BE2C (cell line): ENCODE data around the gene KLRC1.
"Not testable (repeated sequence)": the region's sequence is repeated elsewhere in the genome, so short reads cannot be mapped to it uniquely, and the experiment has no call there.

Experiments used
- DNase-seq: peaks from one replicate; pipeline ENCODE4 v3.0.0-alpha.2; 2020
- H3K27me3 ChIP-seq: fragments of 250-450 bp; sonication (Bioruptor Pico); 2 replicates; pipeline ENCODE4 v1.5.1; 2020; ENCODE audit warnings: mild to moderate bottlenecking
- H3K36me3 ChIP-seq: fragments of 250-450 bp; sonication (Bioruptor Pico); 2 replicates; pipeline ENCODE4 v1.5.1; 2020; ENCODE audit warnings: mild to moderate bottlenecking
- H3K4me1 ChIP-seq: fragments of 250-450 bp; sonication (Bioruptor Pico); 2 replicates; pipeline ENCODE4 v1.5.1; 2020
- H3K4me3 ChIP-seq: 2 replicates; pipeline ENCODE4 v1.5.1; 2011; ENCODE audit warnings: low read depth, low read length
- H3K9me3 ChIP-seq: fragments of 250-450 bp; sonication (Bioruptor Pico); 2 replicates; pipeline ENCODE4 v1.5.1; 2020
- CTCF ChIP-seq: IDR thresholded peaks from 2 replicates; pipeline ENCODE4 v1.5.1; 2012; ENCODE audit warnings: mild to moderate bottlenecking, low read depth, low read length

The KLRC1 gene

GRCh38 chr12:10398168-10398567 is 55.0 kb downstream of the KLRC1 start:
- Histone ChIP-seq H3K4me1 (no peaks in the 10 kb centered on the region), H3K9me3 (no peaks in the 10 kb centered on the region), H3K27me3 (peaks cover 7% of the 10 kb centered on the region; the same call in 1 of the 2 replicates), H3K36me3 (no peaks in the 10 kb centered on the region), H3K4me3 (no peak overlapping the region)
- DNase-seq = no peak
- TF ChIP-seq CTCF = no peak

GRCh38 chr12:10397296-10397695 is 55.9 kb downstream of the KLRC1 start:
- TF ChIP-seq CTCF = no peak
- DNase-seq = no peak
- H3K4me3 ChIP-seq = no peak overlapping the region
- H3K4me1 ChIP-seq = no peaks in the 10 kb centered on the region
- H3K9me3 ChIP-seq = no peaks in the 10 kb centered on the region
- H3K27me3 ChIP-seq = peaks cover 7% of the 10 kb centered on the region; the same call in 1 of the 2 replicates
- no peaks in the 10 kb centered on the region for H3K36me3 ChIP-seq

- not testable (repeated sequence) for DNase-seq, H3K36me3 ChIP-seq, H3K27me3 ChIP-seq, H3K4me1 ChIP-seq, H3K4me3 ChIP-seq, H3K9me3 ChIP-seq
These were observed 57.0 kb downstream of the KLRC1 start for GRCh38 chr12:10396176-10396575.
